Suprapubic skin (tissue), 3 donors: ENCODE measurements around the gene ATP6V0D1.

Experiments
- CTCF ChIP-seq, 2 donors: fragments of 200-600 bp in 1 of 2; fragments of 450-650 bp in 1 of 2; sonication (generic) in 1 of 2; IDR thresholded peaks; one replicate each; pipeline ENCODE4 v1.5.1; 2016 to 2019; ENCODE audit warnings: antibody characterized with exemption in 2 of 2, mild to moderate bottlenecking in 1 of 2, moderate library complexity in 1 of 2
- POLR2A ChIP-seq, 2 donors: fragments of 450-650 bp; IDR thresholded peaks; one replicate each; pipeline ENCODE4 v1.6.1; 2017; ENCODE audit warnings: antibody characterized with exemption in 2 of 2, mild to moderate bottlenecking in 2 of 2, moderate library complexity in 2 of 2

- TF ChIP-seq POLR2A (IDR thresholded peaks at IDR 0.05): no peak
- no peak for TF ChIP-seq CTCF (IDR thresholded peaks at IDR 0.05)
These were observed 22.8 kb downstream of the ATP6V0D1 start for GRCh38 chr16:67458121-67458641.
